ENCODE data around the gene EYA2.

Gene EYA2

GRCh38 chr20:47038566-47039560, 144.2 kb downstream of the EYA2 start:
- peak in 3 of 4 experiments; percentile 34 to 62 (median 43) for DNase-seq

DNA sequence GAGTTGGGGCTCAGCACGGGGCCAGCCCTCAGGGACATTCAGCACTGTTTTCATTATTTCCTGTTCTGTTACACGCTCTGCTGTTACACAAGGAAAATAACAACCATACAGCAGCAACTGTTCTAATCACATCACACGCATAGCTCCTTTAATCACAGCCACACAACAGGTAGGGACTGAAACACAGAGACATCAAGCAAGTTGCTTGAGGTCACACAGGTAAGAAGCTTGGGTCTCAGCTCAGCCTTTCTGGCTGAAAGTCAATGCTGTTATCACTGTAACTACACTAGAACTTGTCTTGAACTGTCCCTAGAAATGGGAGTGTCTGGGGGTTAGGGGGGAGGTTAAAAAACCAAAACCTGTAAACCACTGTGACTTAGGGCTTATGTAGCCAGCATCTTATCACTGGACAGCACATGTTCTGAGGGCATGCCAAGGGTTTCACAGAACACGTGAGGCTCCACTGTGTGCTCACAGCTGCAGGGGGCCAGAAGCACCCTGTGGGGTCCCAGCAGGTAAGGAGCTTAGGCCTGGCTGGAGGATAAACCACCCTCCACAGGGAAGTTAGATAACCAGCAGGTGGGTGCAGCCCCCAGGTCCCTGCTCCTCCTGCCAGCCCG, 146.0 kb downstream of the EYA2 start:
- no peak for DNase-seq

GRCh38 chr20:47041396-47041899, 146.8 kb downstream of the EYA2 start:
- DNase-seq, result no peak

DNA sequence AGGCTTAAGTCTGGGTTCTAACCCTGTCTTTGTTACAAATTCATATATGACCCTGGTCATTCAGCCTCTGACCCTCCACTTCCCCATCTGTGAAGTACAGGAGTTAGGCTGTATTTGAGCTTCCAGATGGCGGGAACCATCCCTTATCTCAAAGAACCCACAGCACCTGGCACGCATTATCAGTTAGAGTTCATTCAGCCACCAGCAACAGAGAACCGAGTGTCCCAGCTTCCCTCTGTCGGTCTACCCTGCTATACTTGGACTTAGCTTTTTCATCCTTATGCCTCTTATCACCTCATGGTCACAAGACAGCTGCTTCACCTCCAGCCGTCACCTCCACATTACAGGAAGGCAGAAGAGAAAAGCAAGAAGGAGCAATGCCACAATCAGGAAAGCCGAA, 147.8 kb downstream of the EYA2 start:
- no peak for DNase-seq

- DNase-seq, result no peak
Measured at GRCh38 chr20:47043086-47043485, 148.4 kb downstream of the EYA2 start.

GRCh38 chr20:47044938-47045337, 150.3 kb downstream of the EYA2 start:
- DNase-seq, result no peak

DNA sequence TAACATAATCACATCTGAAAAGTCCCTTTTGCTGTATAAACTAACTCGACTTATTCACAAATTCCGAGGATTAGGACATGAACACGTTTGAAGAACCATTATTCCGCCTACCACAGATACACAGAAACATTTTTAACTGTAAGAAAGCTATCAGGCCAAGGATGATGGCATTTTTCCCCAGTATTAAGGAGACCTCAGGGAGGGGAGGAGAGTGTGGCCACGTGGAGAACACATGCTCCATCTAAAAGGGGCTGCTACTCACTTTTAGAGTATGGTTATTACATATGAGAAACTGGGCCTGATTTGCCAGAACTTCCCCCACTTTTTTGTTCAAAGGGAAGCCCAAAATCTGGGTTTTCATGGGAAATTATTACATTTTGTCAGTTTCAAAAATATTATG, 153.4 kb downstream of the EYA2 start:
- DNase-seq, result no peak

GRCh38 chr20:47049771-47050170, 155.1 kb downstream of the EYA2 start:
- no peak for DNase-seq

- DNase-seq, result no peak
Measured at GRCh38 chr20:47050996-47051395, 156.4 kb downstream of the EYA2 start.

DNA sequence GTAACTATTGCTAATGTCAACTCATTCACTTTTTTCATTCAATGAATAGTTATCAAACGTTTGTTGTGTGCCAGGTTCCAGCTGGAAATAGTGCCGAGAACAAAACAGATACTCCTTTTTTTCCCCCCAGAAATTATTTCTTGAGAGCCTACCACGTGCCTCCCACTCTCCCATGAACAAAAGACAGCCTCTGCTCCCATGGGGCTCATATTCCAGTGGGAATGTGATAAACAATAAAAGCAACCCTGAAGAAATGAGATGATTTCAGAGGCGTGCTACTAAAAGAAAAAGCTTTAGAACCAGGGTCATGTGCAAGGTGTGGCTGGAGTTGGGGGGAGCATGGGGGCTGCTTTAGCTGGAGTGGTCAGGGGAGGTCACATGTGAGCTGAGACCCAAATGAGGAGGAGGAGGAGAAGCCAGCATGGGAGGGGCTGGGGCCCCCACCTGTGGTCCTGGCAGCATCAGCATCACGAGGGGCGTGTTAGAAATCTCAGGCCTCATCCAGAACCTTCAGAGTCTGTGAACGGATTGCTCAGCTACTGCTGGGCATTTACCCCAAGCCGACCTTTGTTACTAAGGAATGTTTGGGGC, 157.4 kb downstream of the EYA2 start:
- DNase-seq, result no peak

DNA sequence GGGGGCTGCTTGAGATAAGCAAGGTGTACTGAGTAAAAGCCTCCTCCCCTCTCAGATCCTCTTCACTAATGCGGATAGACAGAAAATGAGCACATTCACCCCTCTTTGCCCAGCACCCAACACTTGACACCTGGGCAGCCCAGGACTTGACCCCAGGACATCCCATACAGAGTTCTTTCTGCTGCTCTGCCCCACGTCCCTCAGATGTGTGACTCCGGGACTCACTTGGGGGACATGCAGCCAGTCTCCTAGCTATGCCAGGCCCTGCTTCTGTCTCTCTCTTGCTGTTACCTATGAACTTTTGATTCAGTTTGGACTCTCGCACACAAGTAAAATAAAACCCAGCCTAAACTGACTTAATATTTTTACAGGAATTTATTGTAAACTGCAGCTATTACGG, 159.9 kb downstream of the EYA2 start:
- DNase-seq, result no peak

DNA sequence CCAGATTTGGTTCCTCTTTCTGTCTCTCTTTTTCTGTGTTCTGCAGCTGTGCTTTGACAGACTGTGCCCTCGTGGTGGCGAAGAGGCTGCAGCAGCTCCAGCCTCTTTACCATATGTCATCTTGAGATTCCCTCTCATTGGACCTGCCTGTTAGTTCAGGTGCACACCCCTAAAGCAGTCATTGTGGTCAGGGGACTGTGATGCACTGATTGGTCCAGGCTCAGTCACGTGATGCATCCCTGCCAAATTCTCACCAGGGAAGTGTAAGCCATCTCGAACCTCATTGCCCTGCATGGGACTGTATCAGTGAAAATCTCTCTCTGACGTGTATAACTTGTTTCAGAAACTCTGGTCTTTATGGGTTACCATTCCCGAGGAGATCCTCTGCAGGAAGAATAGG, 160.3 kb downstream of the EYA2 start:
- peak in 1 of 4 experiments; percentile 6 for DNase-seq

- no peak for DNase-seq
Measured at GRCh38 chr20:47055699-47056369, 161.2 kb downstream of the EYA2 start.

DNA sequence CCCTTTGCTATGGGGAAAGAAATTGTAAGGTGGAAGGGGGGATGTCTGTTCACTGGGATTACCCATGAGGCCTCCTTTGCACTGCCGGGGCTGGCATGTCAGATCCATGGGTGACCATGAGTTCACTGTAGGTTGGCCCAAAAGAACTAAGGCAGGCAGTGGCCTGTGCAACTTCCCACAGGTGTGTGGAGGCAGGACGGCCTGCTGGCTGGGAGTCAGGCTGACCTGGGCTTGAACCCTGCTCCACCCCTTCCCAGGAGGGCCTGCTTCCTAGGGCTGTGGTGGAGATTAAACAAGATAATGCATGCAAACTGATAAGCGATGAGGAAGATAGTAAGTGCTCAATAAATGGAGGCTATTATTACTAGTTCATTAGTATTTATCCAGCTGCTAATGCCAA, 163.0 kb downstream of the EYA2 start:
- DNase-seq, result no peak

- DNase-seq, result no peak
Measured at GRCh38 chr20:47058236-47058635, 163.6 kb downstream of the EYA2 start.

- DNase-seq, result no peak
Measured at GRCh38 chr20:47059536-47059935, 164.9 kb downstream of the EYA2 start.

GRCh38 chr20:47061549-47061948, 166.9 kb downstream of the EYA2 start:
- peak; percentile 22 to 59 (median 56) for DNase-seq

DNA sequence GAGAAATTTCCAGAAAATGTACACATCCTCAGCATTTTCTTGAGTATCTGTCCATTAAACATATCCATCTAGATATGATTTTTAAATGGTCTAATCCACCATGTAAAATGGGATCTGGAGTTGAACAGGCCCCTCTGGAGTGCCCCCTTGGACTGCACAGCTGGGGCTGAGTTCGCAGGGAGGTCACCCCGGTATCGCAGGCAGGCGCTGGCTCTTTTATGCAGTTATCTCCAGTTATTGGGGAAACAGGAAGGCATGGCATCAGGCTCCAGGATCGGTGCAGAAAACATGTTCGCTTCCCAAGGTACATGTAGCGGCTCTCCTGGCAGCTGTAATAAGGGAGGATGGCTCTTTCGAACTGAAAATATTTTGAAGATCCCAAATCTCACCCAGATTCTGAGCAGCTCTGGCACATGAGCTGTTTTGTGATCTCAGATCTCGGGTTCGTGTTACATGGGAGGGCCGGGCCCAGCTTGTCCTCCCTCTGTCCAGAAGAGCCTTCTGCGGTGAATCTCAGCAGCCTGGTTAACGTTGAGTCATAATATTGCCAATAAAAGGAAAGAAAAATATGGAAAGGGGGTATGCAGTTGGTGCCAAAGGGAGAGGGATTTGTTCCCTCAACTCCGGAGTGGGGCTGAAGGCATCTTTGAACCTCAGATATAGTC, 167.7 kb downstream of the EYA2 start:
- no peak for DNase-seq

DNA sequence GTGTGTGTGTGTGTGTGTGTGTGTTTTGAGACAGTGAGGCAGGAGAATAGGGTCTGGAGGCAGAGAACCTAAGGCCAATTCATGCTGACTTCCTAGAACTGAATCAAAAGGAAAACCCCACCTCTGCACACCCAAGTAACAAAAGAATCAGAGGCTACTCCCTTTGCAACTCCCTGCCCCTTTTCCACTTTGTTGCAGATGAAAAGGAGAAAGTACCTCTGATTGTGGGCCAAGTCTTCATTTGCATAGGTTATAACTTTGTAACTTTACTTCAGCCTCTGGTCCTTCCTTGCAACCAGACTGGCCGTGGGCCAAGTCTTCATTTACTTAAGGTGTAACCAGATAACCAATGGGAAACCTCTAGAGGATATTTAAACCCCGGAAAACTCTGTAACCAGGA, 168.8 kb downstream of the EYA2 start:
- no peak for DNase-seq

DNA sequence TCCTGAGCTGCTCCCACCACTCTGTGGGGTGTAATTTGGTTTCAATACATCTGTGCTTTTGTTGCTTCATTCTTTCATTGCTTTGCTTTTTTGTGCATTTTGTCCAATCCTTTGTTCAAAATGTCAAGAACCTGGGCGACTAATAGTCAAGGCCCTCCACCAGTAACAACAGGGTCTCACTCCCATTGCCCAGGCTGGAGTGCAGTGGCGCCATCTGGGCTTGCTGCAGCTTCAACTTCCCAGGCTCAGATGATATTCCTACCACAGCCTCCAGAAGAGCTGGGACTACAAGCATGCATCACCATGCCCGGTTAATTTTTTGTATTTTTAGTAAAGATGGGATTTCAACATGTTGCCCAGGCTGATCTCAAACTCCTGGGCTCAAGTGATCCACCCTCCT, 169.2 kb downstream of the EYA2 start:
- no peak for DNase-seq

GRCh38 chr20:47066484-47067270, 172.0 kb downstream of the EYA2 start:
- no peak for DNase-seq

Measured in suppressor macrophage (primary cell).